Esophagus muscularis mucosa (tissue), 3 donors: ENCODE measurements around the gene ZNF532.

Source experiments
- CTCF ChIP-seq, 3 experiments: fragments of 200-600 bp in 2 of 3; fragments of 450-650 bp in 1 of 3; sonication (generic) in 2 of 3; IDR thresholded peaks; one replicate each; pipeline ENCODE4 v1.5.1; 2017 to 2019; ENCODE audit warnings: antibody characterized with exemption in 3 of 3, mild to moderate bottlenecking in 2 of 3, moderate library complexity in 1 of 3
- POLR2A ChIP-seq: fragments of 450-650 bp; IDR thresholded peaks from one replicate; pipeline ENCODE4 v1.6.1; 2017; ENCODE audit warnings: antibody characterized with exemption, moderate library complexity, mild to moderate bottlenecking, low read depth
- POLR2AphosphoS5 ChIP-seq, 2 donors: sonication (generic); formaldehyde crosslinking; IDR thresholded peaks; one replicate each; pipeline ENCODE4 v1.6.1; 2017; ENCODE audit warnings: antibody characterized with exemption in 2 of 2

DNA sequence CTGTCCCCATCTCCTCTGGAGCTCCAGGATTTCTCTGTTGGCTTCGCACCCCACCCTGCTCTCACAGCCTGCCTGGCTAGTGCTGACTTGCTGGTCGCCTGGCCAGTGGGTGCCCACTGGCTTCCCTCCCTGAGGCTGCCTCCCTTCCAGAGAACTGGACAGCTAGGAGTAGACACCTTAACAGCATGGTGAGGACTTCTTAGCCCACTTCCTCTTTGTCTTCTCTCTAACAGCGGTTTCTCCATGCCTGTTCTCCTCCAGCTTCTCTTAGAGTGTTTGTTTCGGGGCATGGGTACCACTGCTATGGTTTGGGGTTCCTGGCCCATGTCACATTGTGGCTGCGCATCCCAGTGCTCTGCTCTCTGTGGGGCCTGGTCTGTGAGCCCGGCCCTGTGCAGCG is 37.1 kb downstream of the ZNF532 start:
- no peak for TF ChIP-seq POLR2AphosphoS5 (IDR thresholded peaks at IDR 0.05)
- TF ChIP-seq CTCF (IDR thresholded peaks at IDR 0.05), result no peak
- no peak for TF ChIP-seq POLR2A
